ENCODE results near the gene YPEL4.

The YPEL4 gene

GRCh38 chr11:57619331-57619730, 30.4 kb downstream of the YPEL4 start:
- Histone ChIP-seq H3K27ac (no peak overlapping the region), H2AFZ (no peak overlapping the region), H3K36me3 (ENCODE audit: control insufficient read depth, insufficient read depth, low read length) (no peaks in the 10 kb centered on the region), H3K27me3 (ENCODE audit: control insufficient read depth, insufficient read depth, low read length) (no peaks in the 10 kb centered on the region), H3K9ac (no peak overlapping the region), H3K4me1 (no peaks in the 10 kb centered on the region), H3K4me2 (ENCODE audit: low read length) (no peak overlapping the region), H3K4me3 (ENCODE audit: low read depth, low read length) (no peak overlapping the region), H3K79me2 (no peaks in the 10 kb centered on the region), H3K9me3 (ENCODE audit: control insufficient read depth, low read length) (no peaks in the 10 kb centered on the region)
- no peak for TF ChIP-seq CTCF (IDR thresholded peaks at IDR 0.05)

GRCh38 chr11:57618438-57618837, 31.3 kb downstream of the YPEL4 start:
- H3K4me3 ChIP-seq (ENCODE audit: low read depth, low read length), result no peak overlapping the region
- no peaks in the 10 kb centered on the region for H3K27me3 ChIP-seq (ENCODE audit: control insufficient read depth, insufficient read depth, low read length)
- H3K27ac ChIP-seq, result no peak overlapping the region
- H3K4me2 ChIP-seq (ENCODE audit: low read length), result no peak overlapping the region
- no peaks in the 10 kb centered on the region for H3K4me1 ChIP-seq
- no peak for TF ChIP-seq CTCF (IDR thresholded peaks at IDR 0.05)
- H3K9ac ChIP-seq, result no peak overlapping the region
- H2AFZ ChIP-seq, result no peak overlapping the region
- no peaks in the 10 kb centered on the region for H3K9me3 ChIP-seq (ENCODE audit: control insufficient read depth, low read length)
- no peaks in the 10 kb centered on the region for H3K79me2 ChIP-seq
- H3K36me3 ChIP-seq (ENCODE audit: control insufficient read depth, insufficient read depth, low read length), result no peaks in the 10 kb centered on the region

- Histone ChIP-seq H3K27me3 (ENCODE audit: control insufficient read depth, insufficient read depth, low read length) (no peaks in the 10 kb centered on the region), H3K79me2 (no peaks in the 10 kb centered on the region), H3K9me3 (ENCODE audit: control insufficient read depth, low read length) (no peaks in the 10 kb centered on the region), H3K4me1 (no peaks in the 10 kb centered on the region), H3K36me3 (ENCODE audit: control insufficient read depth, insufficient read depth, low read length) (no peaks in the 10 kb centered on the region), H3K9ac (no peak overlapping the region), H3K4me2 (ENCODE audit: low read length) (no peak overlapping the region), H3K4me3 (ENCODE audit: low read depth, low read length) (no peak overlapping the region), H2AFZ (no peak overlapping the region), H3K27ac (no peak overlapping the region)
- TF ChIP-seq CTCF (IDR thresholded peaks at IDR 0.05), result no peak
Observed at GRCh38 chr11:57616595-57616994, 33.1 kb downstream of the YPEL4 start.

GRCh38 chr11:57615308-57615707, 34.4 kb downstream of the YPEL4 start:
- no peaks in the 10 kb centered on the region for H3K36me3 ChIP-seq (ENCODE audit: control insufficient read depth, insufficient read depth, low read length)
- TF ChIP-seq CTCF (IDR thresholded peaks at IDR 0.05), result no peak
- no peaks in the 10 kb centered on the region for H3K27me3 ChIP-seq (ENCODE audit: control insufficient read depth, insufficient read depth, low read length)
- H3K9ac ChIP-seq, result no peak overlapping the region
- H3K4me3 ChIP-seq (ENCODE audit: low read depth, low read length), result no peak overlapping the region
- no peaks in the 10 kb centered on the region for H3K4me1 ChIP-seq
- no peaks in the 10 kb centered on the region for H3K79me2 ChIP-seq
- H3K4me2 ChIP-seq (ENCODE audit: low read length), result no peak overlapping the region
- no peaks in the 10 kb centered on the region for H3K9me3 ChIP-seq (ENCODE audit: control insufficient read depth, low read length)
- no peak overlapping the region for H2AFZ ChIP-seq
- H3K27ac ChIP-seq, result no peak overlapping the region

- Histone ChIP-seq H3K27ac (no peak overlapping the region), H2AFZ (no peak overlapping the region), H3K4me2 (ENCODE audit: low read length) (no peak overlapping the region), H3K4me3 (ENCODE audit: low read depth, low read length) (no peak overlapping the region), H3K27me3 (ENCODE audit: control insufficient read depth, insufficient read depth, low read length) (no peaks in the 10 kb centered on the region), H3K9me3 (ENCODE audit: control insufficient read depth, low read length) (no peaks in the 10 kb centered on the region), H3K4me1 (no peaks in the 10 kb centered on the region), H3K9ac (no peak overlapping the region), H3K36me3 (ENCODE audit: control insufficient read depth, insufficient read depth, low read length) (no peaks in the 10 kb centered on the region), H3K79me2 (no peaks in the 10 kb centered on the region)
- no peak for TF ChIP-seq CTCF (IDR thresholded peaks at IDR 0.05)
Observed at GRCh38 chr11:57614234-57614772, 35.4 kb downstream of the YPEL4 start.

Data from parathyroid adenoma (tissue), 2 donors.